Left colon (tissue), 2 donors: ENCODE data around the gene ACSF3. TPM values are rescaled to one million over a fixed set of nuclear protein-coding genes. Genes with fewer than 3 reads are reported as not detected.
A peak's percentile ranks its signal among the peaks of the same experiment; 100 is the strongest.
"Not testable (repeated sequence)": the region's sequence is repeated elsewhere in the genome, so short reads cannot be mapped to it uniquely, and the experiment has no call there.

Experiments
- ATAC-seq: fragments of 200-7000 bp; cut with Tn5 transposase; one replicate; pipeline ENCODE4 v1.9.1; 2020; ENCODE audit warnings: mild to moderate bottlenecking, moderate library complexity
- DNase-seq, 2 donors: peaks; one replicate each; pipeline ENCODE4 v3.0.0-alpha.2; 2020
- intact Hi-C, 2 donors: fragments of 100-400 bp; cut with DNase I in 1 of 2; cut with micrococcal nuclease in 1 of 2; formaldehyde crosslinking; loops; one replicate each; pipeline versions ENCODE4 v1.11.2 to v1.14.0; 2022; cut with DNase I, micrococcal nuclease
- total RNA-seq, 2 donors: library from RNA; stranded (reverse); fragmentation: NEBNext Ultra II Directional; extraction: Animal tissue kit (Norgen Biotek cat#: 25700); gene quantifications; one replicate each; pipeline ENCODE4 v1.2.1, GENCODE V29; 2021
- donor health status: DM: no; HTN: no; CAD: no.
- donor health status: DM: yes; HTN: yes; CAD: no.

ACSF3 gene
- total RNA-seq, 2 donors from 2014 or later = 55.6 to 62.9 TPM

DNA sequence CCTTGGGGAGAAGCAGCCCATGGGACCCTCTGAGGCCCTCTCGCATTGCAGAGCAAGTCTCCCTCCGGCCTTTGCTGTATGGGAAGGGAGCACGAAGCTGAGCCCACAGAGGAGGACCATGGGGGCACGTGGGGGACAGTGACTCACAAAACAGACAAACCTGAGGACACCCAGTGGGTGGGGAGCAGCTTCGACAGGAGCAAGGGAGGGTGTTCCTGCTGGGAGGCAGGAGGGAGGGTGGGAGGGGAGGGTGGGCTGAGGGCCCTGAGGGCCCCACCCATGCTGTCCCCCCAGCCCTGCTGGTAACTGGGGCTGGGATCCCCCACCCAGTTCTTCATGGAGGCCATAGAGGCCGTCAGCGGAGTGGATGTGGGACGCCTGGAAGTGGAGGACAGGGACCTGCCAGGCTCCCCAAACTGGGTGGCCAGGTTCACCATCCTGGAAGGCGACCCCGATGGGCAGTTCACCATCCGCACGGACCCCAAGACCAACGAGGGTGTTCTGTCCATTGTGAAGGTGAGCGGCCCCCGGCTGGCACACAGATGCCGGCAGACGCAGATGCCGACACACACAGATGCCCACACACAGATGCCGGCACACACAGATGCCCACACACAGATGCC is 94.2 kb downstream of the ACSF3 start:
- DNase-seq = no peak
- intact Hi-C loops = no loop called here
- ATAC-seq = no peak

DNA sequence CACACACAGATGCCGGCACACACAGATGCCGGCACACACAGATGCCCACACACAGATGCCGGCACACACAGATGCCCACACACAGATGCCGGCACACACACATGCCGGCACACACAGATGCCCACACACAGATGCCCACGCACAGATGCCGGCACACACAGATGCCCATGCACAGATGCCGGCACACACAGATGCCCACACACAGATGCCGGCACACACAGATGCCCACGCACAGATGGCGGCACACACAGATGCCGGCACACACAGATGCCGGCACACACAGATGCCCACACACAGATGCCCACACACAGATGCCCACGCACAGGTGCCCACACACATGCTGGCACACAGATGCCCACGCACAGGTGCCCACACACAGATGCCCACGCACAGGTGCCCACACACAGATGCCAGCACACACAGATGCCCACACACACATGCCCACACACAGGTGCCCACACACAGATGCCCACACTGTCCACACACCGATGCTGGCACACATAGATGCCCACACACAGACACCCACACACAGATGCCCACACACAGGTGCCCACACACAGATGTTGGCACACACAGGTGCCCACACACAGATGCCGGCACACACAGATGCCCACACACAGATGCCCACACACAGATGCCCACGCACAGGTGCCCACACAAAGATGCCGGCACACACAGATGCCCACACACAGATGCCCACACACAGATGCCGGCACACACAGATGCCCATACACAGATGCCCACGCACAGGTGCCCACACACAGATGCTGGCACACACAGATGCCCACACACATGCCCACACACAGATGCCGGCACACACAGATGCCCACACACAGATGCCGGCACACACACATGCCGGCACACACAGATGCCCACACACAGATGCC is 95.1 kb downstream of the ACSF3 start:
- intact Hi-C loops, ATAC-seq: not testable (repeated sequence)

DNA sequence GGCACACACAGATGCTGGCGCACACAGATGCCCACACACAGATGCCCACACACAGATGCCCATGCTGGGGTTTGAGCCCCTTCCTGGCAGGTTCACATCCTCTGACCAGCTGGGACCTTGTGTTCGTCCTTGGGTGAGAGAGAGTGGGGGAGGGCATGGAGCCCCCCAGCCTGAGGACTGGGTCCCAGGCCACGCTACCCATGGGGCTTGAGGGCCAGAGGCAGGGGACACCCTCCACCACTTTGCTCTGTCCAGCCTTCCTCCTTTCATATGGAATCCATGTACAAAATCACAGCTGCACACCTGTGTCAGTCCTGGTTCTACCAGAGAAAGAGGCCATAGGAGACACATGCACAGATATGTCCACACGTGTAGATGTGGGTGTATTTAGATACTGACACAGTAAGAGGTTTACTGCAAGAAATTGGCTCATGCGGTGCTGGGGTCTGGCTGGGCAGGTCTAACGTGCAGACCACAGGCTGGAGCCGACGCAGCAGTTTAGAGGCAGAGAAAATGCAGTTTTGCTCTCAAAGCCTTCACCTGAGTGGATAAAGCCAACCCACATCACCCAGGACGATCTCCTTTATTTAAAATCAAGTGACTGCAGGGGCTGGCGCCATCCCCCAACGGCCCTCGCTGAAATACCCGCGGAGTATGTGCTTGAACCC is 95.8 kb downstream of the ACSF3 start:
- intact Hi-C loops = no loop called here
- DNase-seq (no peak), ATAC-seq (no peak)

More for the DNA sequence above, 95.1 kb downstream of the ACSF3 start:
- DNase-seq = not testable (repeated sequence)

DNA sequence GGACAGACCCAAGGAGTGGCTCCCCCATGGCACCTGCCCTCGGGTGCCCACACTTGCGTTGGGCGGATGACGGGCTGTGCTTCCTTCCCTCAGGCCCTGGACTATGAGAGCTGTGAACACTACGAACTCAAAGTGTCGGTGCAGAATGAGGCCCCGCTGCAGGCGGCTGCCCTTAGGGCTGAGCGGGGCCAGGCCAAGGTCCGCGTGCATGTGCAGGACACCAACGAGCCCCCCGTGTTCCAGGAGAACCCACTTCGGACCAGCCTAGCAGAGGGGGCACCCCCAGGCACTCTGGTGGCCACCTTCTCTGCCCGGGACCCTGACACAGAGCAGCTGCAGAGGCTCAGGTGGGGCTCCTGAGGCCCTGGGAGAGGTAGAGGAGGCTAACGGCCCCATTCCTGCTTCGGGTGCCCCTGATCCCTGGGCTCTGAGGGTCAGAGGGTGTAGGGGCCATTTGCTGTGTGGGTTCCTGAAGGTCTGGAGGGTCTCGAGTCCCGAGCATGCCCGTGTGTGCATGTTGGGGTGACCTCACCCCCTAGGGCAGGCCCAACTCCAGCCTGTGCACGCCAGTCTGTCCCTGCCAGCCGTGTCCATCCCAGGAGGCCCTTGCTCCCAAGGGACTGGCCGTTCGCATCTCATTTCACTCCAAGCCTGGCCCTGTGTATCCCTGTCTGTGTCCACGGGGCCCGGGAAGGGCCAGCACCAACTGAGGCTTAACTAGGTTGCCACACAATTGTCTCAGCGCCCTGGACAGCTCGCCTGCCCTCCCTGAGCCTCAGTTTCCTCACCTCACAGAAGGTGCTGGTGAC is 96.7 kb downstream of the ACSF3 start:
- no peak for ATAC-seq
- intact Hi-C loops = no loop called here
- DNase-seq = no peak

DNA sequence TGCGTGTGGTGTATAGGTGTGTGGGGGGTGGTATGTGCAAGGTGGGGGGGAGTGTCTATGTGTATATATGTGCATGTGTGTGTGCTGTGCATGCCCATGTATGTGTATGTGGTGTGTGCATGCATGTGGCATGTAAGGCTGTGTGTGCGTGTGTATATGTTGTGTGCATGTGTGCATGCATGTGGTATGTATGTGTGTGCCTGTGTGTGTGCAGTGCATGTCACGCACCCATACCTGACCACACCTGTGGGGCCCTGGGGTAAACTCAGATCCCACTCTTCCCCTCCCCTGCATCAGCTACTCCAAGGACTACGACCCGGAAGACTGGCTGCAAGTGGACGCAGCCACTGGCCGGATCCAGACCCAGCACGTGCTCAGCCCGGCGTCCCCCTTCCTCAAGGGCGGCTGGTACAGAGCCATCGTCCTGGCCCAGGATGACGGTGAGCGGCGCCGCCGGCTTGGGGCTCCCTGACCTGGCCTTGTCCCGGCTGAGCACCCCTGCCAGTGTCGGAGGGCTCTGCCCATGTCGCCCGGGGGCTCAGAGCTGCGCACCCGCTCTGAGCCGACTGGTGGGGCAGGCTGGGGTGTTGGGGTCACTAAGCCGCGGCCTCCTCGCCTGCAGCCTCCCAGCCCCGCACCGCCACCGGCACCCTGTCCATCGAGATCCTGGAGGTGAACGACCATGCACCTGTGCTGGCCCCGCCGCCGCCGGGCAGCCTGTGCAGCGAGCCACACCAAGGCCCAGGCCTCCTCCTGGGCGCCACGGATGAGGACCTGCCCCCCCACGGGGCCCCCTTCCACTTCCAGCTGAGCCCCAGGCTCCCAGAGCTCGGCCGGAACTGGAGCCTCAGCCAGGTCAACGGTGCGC is 97.6 kb downstream of the ACSF3 start:
- ATAC-seq = no peak
- intact Hi-C loops = no loop called here
- no peak for DNase-seq

GRCh38 chr16:89191901-89192185 is 98.2 kb downstream of the ACSF3 start:
- ATAC-seq = no peak
- intact Hi-C loops = no loop called here
- no peak for DNase-seq

DNA sequence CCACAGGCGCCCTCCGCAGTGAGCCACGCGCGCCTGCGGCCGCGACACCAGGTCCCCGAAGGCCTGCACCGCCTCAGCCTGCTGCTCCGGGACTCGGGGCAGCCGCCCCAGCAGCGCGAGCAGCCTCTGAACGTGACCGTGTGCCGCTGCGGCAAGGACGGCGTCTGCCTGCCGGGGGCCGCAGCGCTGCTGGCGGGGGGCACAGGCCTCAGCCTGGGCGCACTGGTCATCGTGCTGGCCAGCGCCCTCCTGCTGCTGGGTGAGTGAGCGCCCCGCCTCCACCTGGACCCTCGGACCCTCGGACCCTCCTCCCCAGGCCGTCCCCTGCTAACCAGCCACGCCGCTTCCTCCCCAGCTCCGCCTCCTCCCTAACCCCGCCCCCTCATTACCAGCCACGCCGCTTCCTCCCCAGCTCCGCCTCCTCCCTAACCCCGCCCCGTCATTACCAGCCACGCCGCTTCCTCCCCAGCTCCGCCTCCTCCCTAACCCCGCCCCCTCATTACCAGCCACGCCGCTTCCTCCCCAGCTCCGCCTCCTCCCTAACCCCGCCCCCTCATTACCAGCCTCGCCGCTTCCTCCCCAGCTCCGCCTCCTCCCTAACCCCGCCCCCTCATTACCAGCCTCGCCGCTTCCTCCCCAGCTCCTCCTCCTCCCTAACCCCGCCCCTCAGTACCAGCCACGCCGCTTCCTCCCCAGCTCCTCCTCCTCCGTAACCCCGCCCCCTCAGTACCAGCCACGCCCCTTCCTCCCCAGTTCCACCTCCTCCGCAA is 98.7 kb downstream of the ACSF3 start:
- DNase-seq (peak; percentile 72 to 76), ATAC-seq (peak; percentile 41)
- intact Hi-C loops = not testable (repeated sequence)

DNA sequence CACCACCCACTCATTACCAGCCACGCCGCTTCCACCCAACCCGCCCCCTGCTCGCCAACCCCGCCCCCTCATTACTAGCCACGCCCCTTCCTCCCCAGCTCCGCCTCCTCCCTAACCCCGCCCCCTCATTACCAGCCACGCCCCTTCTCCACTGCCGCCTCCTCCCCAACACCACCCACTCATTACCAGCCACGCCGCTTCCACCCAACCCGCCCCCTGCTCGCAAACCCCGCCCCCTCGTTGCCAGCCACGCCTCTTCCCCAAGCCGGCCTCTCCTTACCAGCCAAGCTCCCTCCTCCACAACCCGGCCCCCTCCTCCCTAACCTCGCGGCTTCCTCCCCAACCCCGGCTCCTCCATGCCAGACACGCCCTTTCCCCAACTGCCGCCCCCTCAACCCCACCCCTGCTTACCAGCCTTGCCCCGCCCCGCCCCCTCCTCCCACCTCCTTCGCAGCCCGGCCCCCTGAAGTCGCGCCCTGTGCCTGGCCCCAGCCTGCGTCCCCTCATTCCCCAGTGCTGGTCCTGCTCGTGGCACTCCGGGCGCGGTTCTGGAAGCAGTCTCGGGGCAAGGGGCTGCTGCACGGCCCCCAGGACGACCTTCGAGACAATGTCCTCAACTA is 99.4 kb downstream of the ACSF3 start:
- DNase-seq = peak in 1 of 2 donors; percentile 66
- ATAC-seq = peak; percentile 70
- intact Hi-C loops = no loop called here

- ATAC-seq = no peak
- intact Hi-C loops = no loop called here
- DNase-seq = peak in 1 of 2 donors; percentile 24
Measured at GRCh38 chr16:89193576-89194293, 100.1 kb downstream of the ACSF3 start.

- DNase-seq (no peak), ATAC-seq (no peak)
- intact Hi-C loops = no loop called here
Measured at GRCh38 chr16:89194340-89195311, 101.0 kb downstream of the ACSF3 start.

- intact Hi-C loops = no loop called here
Measured at GRCh38 chr16:89195521-89196171, 102.0 kb downstream of the ACSF3 start.

DNA sequence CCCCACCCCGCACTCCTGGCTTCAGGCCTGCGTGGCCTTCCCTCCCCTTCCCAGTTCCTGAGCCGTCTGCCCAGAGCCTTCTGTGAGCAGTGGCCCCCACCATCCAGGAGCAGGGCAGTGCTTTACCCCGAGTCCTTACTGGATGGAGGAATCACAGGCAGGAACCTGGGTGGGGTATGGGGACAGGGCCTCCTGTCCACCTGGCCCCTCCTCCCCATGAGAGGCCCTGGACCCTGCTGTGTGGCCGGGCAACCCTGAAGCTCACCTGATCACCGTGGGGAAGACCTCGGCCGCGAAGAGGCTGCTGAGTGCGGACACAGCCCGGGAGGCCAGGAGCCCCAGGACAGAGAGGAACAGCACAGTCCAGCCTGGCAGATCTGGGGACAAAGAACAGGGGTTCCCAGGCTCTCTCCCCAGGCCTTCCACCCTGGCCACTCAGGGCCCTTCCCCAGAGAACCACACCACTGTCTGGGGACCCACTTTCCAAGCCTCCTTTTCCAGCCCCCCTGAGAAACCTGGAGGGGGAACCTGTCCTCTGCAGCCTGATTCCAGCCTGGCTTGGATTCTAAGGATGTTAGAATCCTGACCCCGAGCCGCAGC is 103.5 kb downstream of the ACSF3 start:
- no peak for DNase-seq
- no peak for ATAC-seq
- intact Hi-C loops = no loop called here

More at GRCh38 chr16:89195521-89196171, 102.0 kb downstream of the ACSF3 start:
- no peak for DNase-seq
- no peak for ATAC-seq

GRCh38 chr16:89197633-89198416 is 104.2 kb downstream of the ACSF3 start:
- ATAC-seq = no peak
- DNase-seq = no peak
- intact Hi-C loops = no loop called here
